HFF-Myc (cell line): Measurements from ENCODE around the gene PCP2.

Source experiments
- DNase-seq: peaks from one replicate; pipeline ENCODE4 v3.0.0-alpha.2; 2011; ENCODE audit warnings: low read depth; ENCODE audit errors: extremely low read depth
- H3K4me3 ChIP-seq: replicated peaks from 2 replicates; pipeline ENCODE4 v1.5.1; 2011; ENCODE audit warnings: low read depth, mild to moderate bottlenecking, control low read depth, low read length
- TF ChIP-seq, protein P1 (sequence below): IDR thresholded peaks from 2 replicates; pipeline ENCODE4 v1.5.1; 2012; ENCODE audit warnings: mild to moderate bottlenecking, low read depth, low read length, control low read depth; ENCODE audit errors: missing control alignments

PCP2 gene

GRCh38 chr19:7611541-7612279 lies 21.8 kb downstream of the PCP2 start:
- TF ChIP-seq, protein P1, sequence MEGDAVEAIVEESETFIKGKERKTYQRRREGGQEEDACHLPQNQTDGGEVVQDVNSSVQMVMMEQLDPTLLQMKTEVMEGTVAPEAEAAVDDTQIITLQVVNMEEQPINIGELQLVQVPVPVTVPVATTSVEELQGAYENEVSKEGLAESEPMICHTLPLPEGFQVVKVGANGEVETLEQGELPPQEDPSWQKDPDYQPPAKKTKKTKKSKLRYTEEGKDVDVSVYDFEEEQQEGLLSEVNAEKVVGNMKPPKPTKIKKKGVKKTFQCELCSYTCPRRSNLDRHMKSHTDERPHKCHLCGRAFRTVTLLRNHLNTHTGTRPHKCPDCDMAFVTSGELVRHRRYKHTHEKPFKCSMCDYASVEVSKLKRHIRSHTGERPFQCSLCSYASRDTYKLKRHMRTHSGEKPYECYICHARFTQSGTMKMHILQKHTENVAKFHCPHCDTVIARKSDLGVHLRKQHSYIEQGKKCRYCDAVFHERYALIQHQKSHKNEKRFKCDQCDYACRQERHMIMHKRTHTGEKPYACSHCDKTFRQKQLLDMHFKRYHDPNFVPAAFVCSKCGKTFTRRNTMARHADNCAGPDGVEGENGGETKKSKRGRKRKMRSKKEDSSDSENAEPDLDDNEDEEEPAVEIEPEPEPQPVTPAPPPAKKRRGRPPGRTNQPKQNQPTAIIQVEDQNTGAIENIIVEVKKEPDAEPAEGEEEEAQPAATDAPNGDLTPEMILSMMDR: no peak
- DNase-seq: no peak
- no peak overlapping the region for H3K4me3 ChIP-seq

- TF ChIP-seq, protein P1: no peak
- no peak overlapping the region for H3K4me3 ChIP-seq
- no peak for DNase-seq
These were observed 22.9 kb downstream of the PCP2 start for GRCh38 chr19:7610491-7611240.

DNA sequence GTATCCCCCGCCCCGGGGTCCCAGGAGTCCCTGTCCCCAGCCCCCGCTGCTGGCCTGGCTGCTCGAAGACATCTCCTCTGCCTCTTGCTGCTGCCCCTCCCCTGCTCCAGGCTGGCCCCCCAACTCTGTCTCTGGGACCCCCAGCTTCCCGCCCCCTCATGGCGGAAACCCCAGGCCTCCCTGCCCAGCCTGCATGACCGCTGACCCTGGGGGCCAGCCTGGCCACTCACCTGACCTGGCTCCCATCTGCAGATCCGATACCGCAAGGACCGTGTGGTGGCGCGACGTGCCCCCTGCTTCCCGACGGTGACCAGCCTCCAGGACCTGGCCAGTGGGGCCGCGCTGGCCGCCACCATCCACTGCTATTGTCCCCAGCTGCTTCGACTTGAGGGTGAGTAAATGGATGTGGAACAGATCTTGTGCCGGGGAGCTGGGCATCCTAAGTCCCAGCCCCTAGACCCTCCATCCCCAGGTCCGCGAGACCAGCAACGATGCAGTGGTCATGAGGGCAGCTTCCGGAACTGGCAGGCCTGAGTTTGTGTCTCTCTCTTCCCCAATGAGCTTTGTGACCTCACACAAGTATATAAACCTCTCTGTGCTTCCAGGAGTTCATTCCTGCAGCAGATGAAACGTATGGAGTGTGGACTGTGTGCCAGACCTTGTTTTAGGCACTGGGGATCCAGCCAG lies 25.5 kb downstream of the PCP2 start:
- TF ChIP-seq, protein P1: no peak
- no peak overlapping the region for H3K4me3 ChIP-seq
- no peak for DNase-seq

- DNase-seq: no peak
- H3K4me3 ChIP-seq: no peak overlapping the region
- TF ChIP-seq, protein P1: no peak
These were observed 26.2 kb downstream of the PCP2 start for GRCh38 chr19:7607212-7607873.

GRCh38 chr19:7606289-7606688 lies 27.2 kb downstream of the PCP2 start:
- TF ChIP-seq, protein P1: no peak
- H3K4me3 ChIP-seq: no peak overlapping the region
- no peak for DNase-seq

- no peak overlapping the region for H3K4me3 ChIP-seq
- DNase-seq: no peak
- TF ChIP-seq, protein P1: no peak
These were observed 27.9 kb downstream of the PCP2 start for GRCh38 chr19:7605490-7606222.
